Activated CD8-positive, alpha-beta memory T cell treated with anti-CD3 and anti-CD28 coated beads for 1 hour (primary cell): ENCODE results near the gene PTPRN2.

ENCODE experiments used
- DNase-seq, 2 donors: peaks; one replicate each; pipeline ENCODE4 v3.0.0-alpha.2; 2020; ENCODE audit warnings: low read depth in 1 of 2; ENCODE audit errors: extremely low read depth in 1 of 2

Gene PTPRN2

DNA sequence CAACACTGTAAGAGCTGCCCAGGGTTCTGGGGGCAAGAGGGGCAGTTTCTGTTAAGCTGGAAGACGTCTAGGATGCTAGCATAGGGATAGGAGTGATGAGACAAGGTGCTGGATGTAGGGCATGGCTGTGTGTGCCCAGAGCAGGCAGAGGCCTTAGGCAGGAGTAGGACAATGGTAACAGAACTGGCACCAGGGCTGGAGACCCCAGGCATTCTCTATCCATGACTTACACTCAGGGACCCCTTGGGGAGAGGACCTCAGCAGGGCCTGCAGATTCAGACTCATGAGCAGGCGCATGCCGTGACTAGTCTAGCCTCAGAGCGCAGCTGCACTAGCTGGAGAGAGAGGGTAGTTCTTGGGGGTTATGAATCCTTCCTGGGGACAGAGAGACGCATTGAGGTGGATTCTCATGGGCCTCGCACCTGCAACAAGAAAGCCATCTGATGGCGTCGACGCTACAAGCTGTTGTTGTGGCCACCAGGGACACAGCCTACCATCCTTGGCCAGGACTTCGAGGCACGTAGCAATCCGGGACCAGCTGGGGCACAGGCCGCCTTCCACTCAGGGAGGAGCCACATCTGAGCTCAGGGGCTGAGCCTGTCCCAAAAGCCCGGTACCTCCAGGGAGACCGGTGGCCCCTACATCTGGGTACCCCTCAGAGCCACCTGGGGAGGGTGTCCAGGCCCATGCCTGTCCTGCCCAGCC is 474.1 kb downstream of the PTPRN2 start:
- no peak for DNase-seq

- no peak for DNase-seq
Measured at GRCh38 chr7:158112571-158113320, 474.9 kb downstream of the PTPRN2 start.

GRCh38 chr7:158111906-158112570 is 475.6 kb downstream of the PTPRN2 start:
- DNase-seq = no peak

- no peak for DNase-seq
Measured at GRCh38 chr7:158111049-158111751, 476.4 kb downstream of the PTPRN2 start.

GRCh38 chr7:158110661-158111048 is 477.0 kb downstream of the PTPRN2 start:
- DNase-seq = no peak

GRCh38 chr7:158110034-158110590 is 477.5 kb downstream of the PTPRN2 start:
- DNase-seq = no peak

DNA sequence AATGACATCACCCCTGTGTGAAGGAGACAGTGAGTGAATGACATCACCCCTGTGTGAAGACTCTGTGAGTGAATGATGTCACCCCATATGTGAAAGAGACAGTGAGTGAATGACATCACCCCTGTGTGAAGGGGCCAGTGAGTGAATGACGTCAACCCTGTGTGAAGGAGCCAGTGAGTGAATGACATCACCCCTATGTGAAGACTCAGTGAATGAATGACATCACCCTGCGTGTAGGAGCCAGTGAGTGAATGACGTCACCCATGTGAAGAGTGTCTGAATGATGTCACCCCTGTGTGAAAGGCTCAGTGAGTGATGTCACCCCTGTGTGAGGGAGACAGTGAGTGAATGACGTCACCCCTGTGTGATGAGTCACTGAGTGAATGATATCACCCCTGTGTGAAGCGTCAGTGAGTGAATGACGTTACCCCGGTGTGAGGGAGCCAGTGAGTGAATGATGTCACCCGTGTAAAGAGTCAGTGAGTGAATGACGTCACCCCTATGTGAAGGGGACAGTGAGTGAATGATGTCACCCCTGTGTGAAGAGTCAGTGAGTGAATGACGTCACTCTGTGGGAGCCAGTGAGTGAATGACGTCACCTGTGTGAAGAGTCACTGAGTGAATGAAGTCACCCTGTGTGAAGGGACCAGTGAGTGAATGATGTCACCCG is 478.1 kb downstream of the PTPRN2 start:
- DNase-seq = no peak

DNA sequence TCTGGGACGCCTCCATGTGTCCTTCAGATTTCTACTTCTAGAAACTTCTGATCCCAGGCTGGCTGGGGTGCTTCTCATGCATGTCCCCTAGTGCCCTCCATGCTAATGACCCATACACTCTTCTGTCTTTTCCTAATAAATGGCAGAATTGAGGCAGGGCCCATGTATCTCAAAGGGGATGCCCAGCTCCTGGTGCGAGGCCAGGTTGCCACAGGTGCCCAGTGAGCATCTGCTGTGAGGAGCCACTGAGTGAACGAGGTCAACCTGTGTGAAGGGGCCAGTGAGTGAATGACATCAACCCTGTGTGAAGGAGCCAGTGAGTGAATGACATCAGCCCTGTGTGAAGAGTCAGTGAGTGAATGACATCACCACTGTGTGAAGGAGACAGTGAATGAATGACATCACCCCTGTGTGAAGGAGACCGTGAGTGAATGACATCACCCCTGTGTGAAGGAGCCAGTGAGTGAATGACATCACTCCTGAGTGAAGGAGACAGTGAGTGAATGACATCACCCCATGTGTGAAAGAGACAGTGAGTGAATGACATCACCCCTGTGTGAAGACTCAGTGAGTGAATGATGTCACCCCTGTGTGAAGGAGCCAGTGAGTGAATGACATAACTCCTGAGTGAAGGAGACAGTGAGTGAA is 478.9 kb downstream of the PTPRN2 start:
- DNase-seq = no peak

GRCh38 chr7:158107806-158108205 is 479.8 kb downstream of the PTPRN2 start:
- DNase-seq = no peak

- DNase-seq = no peak
Measured at GRCh38 chr7:158106272-158106671, 481.4 kb downstream of the PTPRN2 start.

DNA sequence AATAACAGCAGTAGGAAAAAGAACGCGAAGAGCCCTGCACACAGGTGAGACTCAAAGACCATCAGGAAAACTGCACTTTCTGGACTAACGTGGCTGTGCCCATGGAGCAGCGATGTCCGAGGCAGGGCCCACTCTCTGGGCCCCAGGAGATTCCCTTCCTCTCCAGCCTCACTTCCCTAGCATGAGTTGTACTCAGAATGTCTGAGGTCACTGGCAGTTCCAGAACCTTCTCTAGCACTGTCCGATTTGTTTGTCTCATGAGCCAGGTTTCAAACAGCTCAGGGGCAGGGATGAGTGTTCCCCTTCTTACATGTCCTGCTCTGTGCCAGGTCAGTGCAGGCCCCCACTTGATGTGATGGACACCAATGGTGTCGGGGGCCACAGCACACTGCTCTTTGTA is 484.2 kb downstream of the PTPRN2 start:
- DNase-seq = no peak

DNA sequence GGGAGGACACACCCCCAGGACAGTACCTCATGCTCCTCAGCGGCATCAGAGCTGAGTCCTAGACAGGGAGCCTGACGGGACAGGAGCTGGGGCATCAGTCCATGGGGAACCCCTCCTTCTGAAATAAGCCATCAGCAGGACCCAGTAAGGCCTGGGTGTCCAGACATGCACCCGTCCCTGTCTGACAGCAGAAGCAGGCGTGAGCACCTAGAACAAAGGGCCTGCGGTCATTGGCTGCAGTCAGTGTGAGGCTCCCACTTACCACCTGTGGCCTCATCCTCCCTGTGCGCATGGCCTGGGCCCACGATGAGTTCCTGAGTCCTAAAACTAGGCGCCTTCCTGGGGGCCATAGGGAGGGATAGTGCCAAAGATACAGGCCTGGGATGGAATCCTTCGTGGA is 484.7 kb downstream of the PTPRN2 start:
- no peak for DNase-seq

GRCh38 chr7:158101821-158102450 is 485.7 kb downstream of the PTPRN2 start:
- DNase-seq = no peak

DNA sequence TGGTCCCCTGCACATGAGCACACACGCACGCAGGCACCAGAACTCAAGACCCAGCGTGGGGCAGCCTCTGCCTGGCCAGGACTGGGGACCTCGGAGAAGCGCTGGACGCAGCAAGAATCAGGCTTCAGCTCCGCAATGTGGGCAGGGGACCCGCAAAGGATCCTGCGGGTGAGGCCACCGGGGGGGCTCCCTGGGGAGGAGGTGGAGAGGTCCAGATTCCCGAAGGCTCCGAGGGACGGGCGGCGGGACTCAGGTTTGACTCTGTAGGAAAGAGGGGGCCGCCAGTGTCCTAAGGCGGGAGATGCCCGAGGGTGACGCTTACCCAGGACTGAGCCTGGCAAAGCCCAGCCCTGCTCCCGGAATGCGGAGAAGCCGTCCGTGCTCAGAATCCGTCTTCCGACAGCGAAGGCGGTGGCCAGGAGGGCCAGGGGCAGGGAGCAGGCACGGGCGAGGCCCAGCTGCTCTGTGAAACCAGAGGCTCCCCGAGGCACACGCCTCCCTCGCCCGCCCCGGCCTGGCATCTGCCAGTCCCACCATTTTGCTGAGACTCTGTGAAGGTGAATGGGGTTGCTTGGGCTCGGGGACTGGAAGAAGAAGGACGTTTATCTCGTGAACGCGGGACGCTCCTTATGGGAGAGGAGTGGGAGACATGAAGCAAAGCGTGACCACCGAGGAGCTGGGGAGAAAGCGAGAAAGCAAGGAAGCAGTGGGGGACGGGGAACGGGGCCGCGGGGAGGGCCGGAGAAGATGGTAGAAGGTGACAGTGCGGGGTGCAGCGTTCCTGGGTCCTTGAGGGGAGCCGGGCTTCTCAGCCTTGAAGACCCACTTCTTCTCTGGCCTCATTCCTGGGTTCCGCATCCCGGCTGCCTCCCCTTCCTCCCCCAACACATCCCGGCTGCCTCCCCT is 489.2 kb downstream of the PTPRN2 start:
- DNase-seq = no peak

DNA sequence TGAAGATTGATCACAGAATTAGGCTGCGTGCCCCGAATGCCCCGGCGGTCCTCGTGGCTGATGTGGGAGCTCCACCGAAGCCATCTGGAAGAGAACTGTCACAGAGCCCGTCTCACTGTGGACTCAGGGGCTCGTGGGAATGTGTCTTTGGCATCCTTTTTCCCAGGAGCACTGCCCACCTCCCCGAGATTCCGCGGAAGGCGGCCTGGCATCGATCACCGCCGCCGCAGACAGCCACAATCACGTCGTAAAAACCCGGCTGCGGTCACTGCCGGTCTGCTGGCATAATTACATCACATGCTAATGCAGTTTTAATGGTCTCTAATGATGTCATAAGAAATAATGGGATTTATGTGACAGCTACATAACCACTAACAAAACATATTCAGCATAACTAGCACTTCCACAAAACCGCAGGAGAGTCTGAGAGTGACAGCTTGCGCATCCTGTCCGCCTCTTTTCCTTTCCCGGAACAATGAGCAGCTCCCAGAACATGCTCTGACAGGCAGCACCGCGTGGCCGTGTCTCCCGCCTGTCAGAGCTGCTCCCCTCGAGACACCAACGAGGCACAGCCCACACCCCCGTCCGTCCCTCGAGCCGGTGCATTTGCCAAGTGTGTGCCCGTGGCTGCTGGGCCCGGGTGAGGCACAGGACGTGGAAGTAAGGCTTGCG is 490.0 kb downstream of the PTPRN2 start:
- no peak for DNase-seq

GRCh38 chr7:158097106-158097452 is 490.5 kb downstream of the PTPRN2 start:
- no peak for DNase-seq

- no peak for DNase-seq
Measured at GRCh38 chr7:158096582-158096981, 491.0 kb downstream of the PTPRN2 start.

DNA sequence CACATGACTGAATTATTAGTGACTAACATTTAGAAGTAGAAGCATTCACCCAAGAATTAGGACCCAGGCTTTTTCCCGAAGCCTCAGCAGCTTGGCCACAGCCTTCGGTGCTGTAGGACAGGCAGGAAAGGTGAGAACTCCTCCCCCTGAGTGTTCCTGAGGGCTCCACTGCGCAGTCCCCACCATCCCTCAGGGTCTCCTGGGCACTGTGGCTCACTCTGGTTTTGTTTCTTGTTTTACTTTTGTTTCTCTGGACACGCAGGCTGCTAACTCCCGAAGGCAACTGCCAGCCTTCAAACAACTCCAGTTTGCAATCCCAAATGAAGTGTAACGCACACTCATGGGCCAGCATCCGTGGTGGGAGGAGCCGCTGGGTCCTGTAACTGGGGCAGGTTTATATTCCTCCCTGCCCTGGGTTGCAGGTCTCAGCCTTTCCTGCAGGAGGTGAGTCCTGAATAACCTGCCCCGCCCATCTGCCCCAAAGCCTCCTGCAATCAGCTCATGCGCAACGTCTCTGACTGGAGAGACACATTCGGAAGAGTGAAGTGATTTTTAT is 492.9 kb downstream of the PTPRN2 start:
- DNase-seq = no peak
